KOPT-K1 (cell line): ENCODE results near the gene DSC3.
"Not testable (repeated sequence)": the region's sequence is repeated elsewhere in the genome, so short reads cannot be mapped to it uniquely, and the experiment has no call there.

Source experiments
- H3K27ac ChIP-seq: fragments of 200-600 bp; sonication (generic); 2 replicates; pipeline ENCODE4 v1.5.1; 2016; ENCODE audit warnings: antibody characterized with exemption, mild to moderate bottlenecking, low read depth, low read length; ENCODE audit not compliant: poor library complexity, severe bottlenecking
- H3K36me3 ChIP-seq: fragments of 200-600 bp; sonication (generic); 2 replicates; pipeline ENCODE4 v1.5.1; 2017; ENCODE audit warnings: antibody characterized with exemption, mild to moderate bottlenecking, low read length, moderate library complexity; ENCODE audit not compliant: insufficient read depth
- H3K9me3 ChIP-seq: fragments of 200-600 bp; sonication (generic); 2 replicates; pipeline ENCODE4 v1.5.1; 2017; ENCODE audit warnings: antibody characterized with exemption, low read length, mild to moderate bottlenecking; ENCODE audit not compliant: insufficient read depth, poor library complexity, severe bottlenecking

The DSC3 gene

GRCh38 chr18:31010601-31011000 is 31.9 kb downstream of the DSC3 start:
- Histone ChIP-seq H3K27ac (no peak overlapping the region), H3K36me3 (no peaks in the 10 kb centered on the region), H3K9me3 (no peaks in the 10 kb centered on the region)

GRCh38 chr18:30999887-31000628 is 42.5 kb downstream of the DSC3 start:
- Histone ChIP-seq H3K27ac (no peak overlapping the region), H3K36me3 (no peaks in the 10 kb centered on the region), H3K9me3 (no peaks in the 10 kb centered on the region)

GRCh38 chr18:30999186-30999585 is 43.4 kb downstream of the DSC3 start:
- H3K9me3 ChIP-seq: no peaks in the 10 kb centered on the region
- no peak overlapping the region for H3K27ac ChIP-seq
- no peaks in the 10 kb centered on the region for H3K36me3 ChIP-seq

- no peak overlapping the region for H3K27ac ChIP-seq
- H3K36me3 ChIP-seq: no peaks in the 10 kb centered on the region
- no peaks in the 10 kb centered on the region for H3K9me3 ChIP-seq
These were observed 45.3 kb downstream of the DSC3 start for GRCh38 chr18:30997223-30997622.

GRCh38 chr18:30992231-30992630 is 50.3 kb downstream of the DSC3 start:
- no peaks in the 10 kb centered on the region for H3K36me3 ChIP-seq
- H3K27ac ChIP-seq: no peak overlapping the region
- H3K9me3 ChIP-seq: no peaks in the 10 kb centered on the region

- H3K36me3 ChIP-seq: no peaks in the 10 kb centered on the region
- H3K9me3 ChIP-seq: no peaks in the 10 kb centered on the region
- no peak overlapping the region for H3K27ac ChIP-seq
These were observed 51.1 kb downstream of the DSC3 start for GRCh38 chr18:30991397-30991796.

- Histone ChIP-seq H3K36me3 (no peaks in the 10 kb centered on the region), H3K9me3 (no peaks in the 10 kb centered on the region), H3K27ac (no peak overlapping the region)
These were observed 53.4 kb downstream of the DSC3 start for GRCh38 chr18:30989141-30989540.

GRCh38 chr18:30988440-30988839 is 54.1 kb downstream of the DSC3 start:
- Histone ChIP-seq H3K36me3 (no peaks in the 10 kb centered on the region), H3K9me3 (no peaks in the 10 kb centered on the region), H3K27ac (no peak overlapping the region)

- Histone ChIP-seq H3K9me3 (no peaks in the 10 kb centered on the region), H3K36me3 (no peaks in the 10 kb centered on the region), H3K27ac (no peak overlapping the region)
These were observed 54.9 kb downstream of the DSC3 start for GRCh38 chr18:30987467-30988241.

GRCh38 chr18:30985753-30986152 is 56.8 kb downstream of the DSC3 start:
- Histone ChIP-seq H3K27ac (no peak overlapping the region), H3K9me3 (no peaks in the 10 kb centered on the region)

GRCh38 chr18:30982285-30982992 is 60.1 kb downstream of the DSC3 start:
- no peaks in the 10 kb centered on the region for H3K36me3 ChIP-seq
- H3K27ac ChIP-seq: no peak overlapping the region
- H3K9me3 ChIP-seq: no peaks in the 10 kb centered on the region

More at GRCh38 chr18:30985753-30986152, 56.8 kb downstream of the DSC3 start:
- no peaks in the 10 kb centered on the region for H3K36me3 ChIP-seq

GRCh38 chr18:30978091-30978490 is 64.5 kb downstream of the DSC3 start:
- not testable (repeated sequence) for H3K36me3 ChIP-seq, H3K27ac ChIP-seq, H3K9me3 ChIP-seq

GRCh38 chr18:30971338-30971956 is 71.1 kb downstream of the DSC3 start:
- Histone ChIP-seq H3K9me3 (no peaks in the 10 kb centered on the region), H3K36me3 (no peaks in the 10 kb centered on the region), H3K27ac (no peak overlapping the region)

GRCh38 chr18:30970196-30970816 is 72.2 kb downstream of the DSC3 start:
- H3K9me3 ChIP-seq: no peaks in the 10 kb centered on the region
- no peak overlapping the region for H3K27ac ChIP-seq
- H3K36me3 ChIP-seq: no peaks in the 10 kb centered on the region
